HepG2 (cell line): ENCODE data around the gene NDRG2. TPM values are rescaled to one million over a fixed set of nuclear protein-coding genes. Genes with fewer than 3 reads are reported as not detected.
A peak's percentile ranks its signal among the peaks of the same experiment; 100 is the strongest.

Source experiments
- ATF1 ChIP-seq: IDR thresholded peaks from 2 replicates; pipeline ENCODE4 v1.6.1; 2016; ENCODE audit warnings: mild to moderate bottlenecking, control low read depth
- FOXK1 ChIP-seq: sonication (generic); formaldehyde crosslinking; IDR thresholded peaks from 2 replicates; pipeline ENCODE4 v1.4.0; 2020; ENCODE audit warnings: low read depth, missing genetic modification reagents, borderline replicate concordance
- GABPA ChIP-seq, 2 experiments: IDR thresholded peaks; 2 replicates each; pipeline ENCODE4 v1.6.1; 2011 to 2016; ENCODE audit warnings: low read depth in 2 of 2, low read length in 1 of 2, missing biosample characterization in 1 of 2, missing genetic modification characterization in 1 of 2
- HNRNPL ChIP-seq: fragments of 200-400 bp; formaldehyde crosslinking; IDR thresholded peaks from 2 replicates; pipeline ENCODE4 v1.6.1; 2017; ENCODE audit warnings: mild to moderate bottlenecking, low read depth, low read length
- MAF1 ChIP-seq: sonication (generic); formaldehyde crosslinking; IDR thresholded peaks from 2 replicates; pipeline ENCODE4 v1.5.0; 2020; ENCODE audit warnings: missing genetic modification reagents, borderline replicate concordance
- MTA3 ChIP-seq: sonication (generic); formaldehyde crosslinking; IDR thresholded peaks from 2 replicates; pipeline ENCODE4 v1.4.0; 2020; ENCODE audit warnings: missing genetic modification reagents
- SALL1 ChIP-seq: sonication (generic); formaldehyde crosslinking; IDR thresholded peaks from 2 replicates; pipeline ENCODE4 v1.8.0; 2022; ENCODE audit warnings: mild to moderate bottlenecking, missing genetic modification reagents
- ZFP36L1 ChIP-seq: sonication (generic); formaldehyde crosslinking; IDR thresholded peaks from 2 replicates; pipeline ENCODE4 v1.8.0; 2022; ENCODE audit warnings: mild to moderate bottlenecking, missing genetic modification reagents, moderate library complexity
- ZNF691 ChIP-seq: sonication (generic); formaldehyde crosslinking; IDR thresholded peaks from 2 replicates; pipeline ENCODE4 v1.4.0; 2020; ENCODE audit warnings: missing genetic modification reagents, low read depth, mild to moderate bottlenecking, borderline replicate concordance
- ZSCAN21 ChIP-seq: sonication (generic); formaldehyde crosslinking; IDR thresholded peaks from 2 replicates; pipeline ENCODE4 v1.8.0; 2022; ENCODE audit warnings: mild to moderate bottlenecking, missing genetic modification reagents, moderate library complexity, borderline replicate concordance
- polyA plus RNA-seq, 8 experiments: library from polyadenylated mRNA; depleted of rRNA in 3 of 8; stranded (reverse) in 7 of 8; unstranded in 1 of 8; fragments of >200 nt; fragmentation: Illumina TruSeq in 4 of 8; extraction: Trizol in 4 of 8; gene quantifications; 2 replicates each; pipeline versions ENCODE4 v1.2.1 to v1.2.3, GENCODE V29; 2011 to 2016; ENCODE audit warnings: low read depth in 4 of 8, missing spikeins in 1 of 8, mixed read lengths in 1 of 8; ENCODE audit not compliant: insufficient read depth in 1 of 8
- total RNA-seq, 5 experiments: library from RNA; depleted of rRNA; stranded (reverse); fragments of >200 nt; fragmentation: Illumina TruSeq; extraction: Trizol; gene quantifications; 2 replicates each; pipeline ENCODE4 v1.2.3, GENCODE V29; 2016; ENCODE audit warnings: low read depth in 1 of 5
- TF ChIP-seq, protein P1 (sequence below), 2 experiments: fragments of 450-650 bp in 1 of 2; sonication (generic) in 1 of 2; formaldehyde crosslinking in 1 of 2; IDR thresholded peaks; 2 replicates each; pipeline versions ENCODE4 v1.6.1 to v1.8.0; 2016 to 2022; ENCODE audit warnings: antibody characterized with exemption in 1 of 2, mild to moderate bottlenecking in 1 of 2, missing genetic modification reagents in 1 of 2
- TF ChIP-seq, protein P2 (sequence below): sonication (generic); formaldehyde crosslinking; IDR thresholded peaks from 2 replicates; pipeline ENCODE4 v1.5.1; 2020; ENCODE audit warnings: mild to moderate bottlenecking, missing genetic modification reagents, borderline replicate concordance
- TF ChIP-seq, protein P3 (sequence below): sonication (generic); formaldehyde crosslinking; IDR thresholded peaks from 2 replicates; pipeline ENCODE4 v1.4.0; 2020; ENCODE audit warnings: mild to moderate bottlenecking, missing genetic modification reagents

Gene NDRG2
- total and polyA plus RNA-seq, 2 of the 13 experiments (the other 11 are each of a cell fraction or from before 2014, with no cell fraction given): 27.2 to 189 TPM

- TF ChIP-seq, protein P1, sequence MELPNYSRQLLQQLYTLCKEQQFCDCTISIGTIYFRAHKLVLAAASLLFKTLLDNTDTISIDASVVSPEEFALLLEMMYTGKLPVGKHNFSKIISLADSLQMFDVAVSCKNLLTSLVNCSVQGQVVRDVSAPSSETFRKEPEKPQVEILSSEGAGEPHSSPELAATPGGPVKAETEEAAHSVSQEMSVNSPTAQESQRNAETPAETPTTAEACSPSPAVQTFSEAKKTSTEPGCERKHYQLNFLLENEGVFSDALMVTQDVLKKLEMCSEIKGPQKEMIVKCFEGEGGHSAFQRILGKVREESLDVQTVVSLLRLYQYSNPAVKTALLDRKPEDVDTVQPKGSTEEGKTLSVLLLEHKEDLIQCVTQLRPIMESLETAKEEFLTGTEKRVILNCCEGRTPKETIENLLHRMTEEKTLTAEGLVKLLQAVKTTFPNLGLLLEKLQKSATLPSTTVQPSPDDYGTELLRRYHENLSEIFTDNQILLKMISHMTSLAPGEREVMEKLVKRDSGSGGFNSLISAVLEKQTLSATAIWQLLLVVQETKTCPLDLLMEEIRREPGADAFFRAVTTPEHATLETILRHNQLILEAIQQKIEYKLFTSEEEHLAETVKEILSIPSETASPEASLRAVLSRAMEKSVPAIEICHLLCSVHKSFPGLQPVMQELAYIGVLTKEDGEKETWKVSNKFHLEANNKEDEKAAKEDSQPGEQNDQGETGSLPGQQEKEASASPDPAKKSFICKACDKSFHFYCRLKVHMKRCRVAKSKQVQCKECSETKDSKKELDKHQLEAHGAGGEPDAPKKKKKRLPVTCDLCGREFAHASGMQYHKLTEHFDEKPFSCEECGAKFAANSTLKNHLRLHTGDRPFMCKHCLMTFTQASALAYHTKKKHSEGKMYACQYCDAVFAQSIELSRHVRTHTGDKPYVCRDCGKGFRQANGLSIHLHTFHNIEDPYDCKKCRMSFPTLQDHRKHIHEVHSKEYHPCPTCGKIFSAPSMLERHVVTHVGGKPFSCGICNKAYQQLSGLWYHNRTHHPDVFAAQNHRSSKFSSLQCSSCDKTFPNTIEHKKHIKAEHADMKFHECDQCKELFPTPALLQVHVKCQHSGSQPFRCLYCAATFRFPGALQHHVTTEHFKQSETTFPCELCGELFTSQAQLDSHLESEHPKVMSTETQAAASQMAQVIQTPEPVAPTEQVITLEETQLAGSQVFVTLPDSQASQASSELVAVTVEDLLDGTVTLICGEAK (IDR thresholded peaks at IDR 0.05): no peak
- TF ChIP-seq, protein P1 (CRISPR knock-in tag; IDR thresholded peaks at IDR 0.05): 0 out of 2 replicates have a peak, but pooled peaks have one; percentile 8
- TF ChIP-seq, protein P2, sequence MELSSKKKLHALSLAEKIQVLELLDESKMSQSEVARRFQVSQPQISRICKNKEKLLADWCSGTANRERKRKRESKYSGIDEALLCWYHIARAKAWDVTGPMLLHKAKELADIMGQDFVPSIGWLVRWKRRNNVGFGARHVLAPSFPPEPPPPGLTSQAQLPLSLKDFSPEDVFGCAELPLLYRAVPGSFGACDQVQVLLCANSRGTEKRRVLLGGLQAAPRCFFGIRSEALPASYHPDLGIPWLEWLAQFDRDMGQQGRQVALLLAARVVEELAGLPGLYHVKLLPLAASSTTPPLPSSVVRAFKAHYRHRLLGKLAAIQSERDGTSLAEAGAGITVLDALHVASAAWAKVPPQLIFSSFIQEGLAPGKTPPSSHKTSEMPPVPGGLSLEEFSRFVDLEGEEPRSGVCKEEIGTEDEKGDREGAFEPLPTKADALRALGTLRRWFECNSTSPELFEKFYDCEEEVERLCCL (CRISPR knock-in tag): no peak
- TF ChIP-seq MAF1 (CRISPR knock-in tag) (0 out of 2 replicates have a peak, but pooled peaks have one; percentile 41), HNRNPL (peak; percentile 99), ZNF691 (CRISPR knock-in tag) (no peak), ATF1 (CRISPR knock-in tag) (no peak), SALL1 (peak; percentile 36; the same call in 1 of the 2 replicates), FOXK1 (CRISPR knock-in tag) (no peak), MTA3 (CRISPR knock-in tag) (no peak), ZFP36L1 (CRISPR knock-in tag) (no peak), GABPA (IDR thresholded peaks at IDR 0.05; ENCODE audit: low read depth, low read length) (no peak), GABPA (CRISPR knock-in tag; IDR thresholded peaks at IDR 0.05; ENCODE audit: low read depth) (peak; percentile 42; the same call in 1 of the 2 replicates), ZSCAN21 (CRISPR knock-in tag) (no peak; the same call in 1 of the 2 replicates)
- TF ChIP-seq, protein P3, sequence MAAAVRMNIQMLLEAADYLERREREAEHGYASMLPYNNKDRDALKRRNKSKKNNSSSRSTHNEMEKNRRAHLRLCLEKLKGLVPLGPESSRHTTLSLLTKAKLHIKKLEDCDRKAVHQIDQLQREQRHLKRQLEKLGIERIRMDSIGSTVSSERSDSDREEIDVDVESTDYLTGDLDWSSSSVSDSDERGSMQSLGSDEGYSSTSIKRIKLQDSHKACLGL (CRISPR knock-in tag): no peak
Measured at GRCh38 chr14:21071225-21072030, 46.6 kb upstream of the NDRG2 start (continued).
